Neural progenitor cell (in vitro differentiated cells): ENCODE measurements around the gene FGD3. TPM values are rescaled to one million over a fixed set of nuclear protein-coding genes. Genes with fewer than 3 reads are reported as not detected.
"Not testable (repeated sequence)": the region's sequence is repeated elsewhere in the genome, so short reads cannot be mapped to it uniquely, and the experiment has no call there.

ENCODE experiments used
- DNase-seq: peaks from one replicate; pipeline ENCODE4 v3.0.0-alpha.2; 2016; ENCODE audit warnings: low spot score
- H2AFZ ChIP-seq: fragments of 200-600 bp; sonication (generic); replicated peaks from 2 replicates; pipeline ENCODE4 v1.6.1; 2016; ENCODE audit warnings: antibody characterized with exemption
- H3F3A ChIP-seq: fragments of 200-600 bp; sonication (generic); 2 replicates; pipeline ENCODE4 v1.6.1; 2016; ENCODE audit warnings: antibody characterized with exemption, low read depth
- H3K27ac ChIP-seq: fragments of 200-600 bp; sonication (generic); 2 replicates; pipeline ENCODE4 v1.5.1; 2016; ENCODE audit warnings: mild to moderate bottlenecking
- H3K27me3 ChIP-seq: fragments of 200-600 bp; sonication (generic); 2 replicates; pipeline ENCODE4 v1.6.1; 2016; ENCODE audit warnings: mild to moderate bottlenecking, moderate library complexity
- H3K36me3 ChIP-seq: fragments of 200-600 bp; sonication (generic); 2 replicates; pipeline ENCODE4 v1.5.1; 2016
- H3K4me1 ChIP-seq: fragments of 200-600 bp; sonication (generic); 2 replicates; pipeline ENCODE4 v1.6.1; 2016; ENCODE audit warnings: mixed run types
- H3K4me2 ChIP-seq: fragments of 200-600 bp; sonication (generic); 2 replicates; pipeline ENCODE4 v1.6.1; 2016
- H3K4me3 ChIP-seq: fragments of 200-600 bp; sonication (generic); 2 replicates; pipeline ENCODE4 v1.5.1; 2016
- H3K79me2 ChIP-seq: fragments of 200-600 bp; sonication (generic); 2 replicates; pipeline ENCODE4 v1.6.1; 2016; ENCODE audit warnings: low read depth
- H3K9ac ChIP-seq: fragments of 200-600 bp; sonication (generic); 2 replicates; pipeline ENCODE4 v1.6.1; 2016
- H3K9me3 ChIP-seq: fragments of 200-600 bp; sonication (generic); 2 replicates; pipeline ENCODE4 v1.5.1; 2016; ENCODE audit warnings: low read depth
- H4K20me1 ChIP-seq: fragments of 200-600 bp; sonication (generic); 2 replicates; pipeline ENCODE4 v1.6.1; 2016; ENCODE audit warnings: low read depth
- H3K27ac Mint-ChIP-seq: 3 replicates; pipeline ENCODE4 v1.8.0; 2021; ENCODE audit warnings: mixed read lengths
- H3K27me3 Mint-ChIP-seq: 2 replicates; pipeline ENCODE4 v1.8.0; 2022; ENCODE audit warnings: low read depth, mild to moderate bottlenecking, inconsistent platforms, moderate library complexity, mixed read lengths; ENCODE audit not compliant: insufficient read depth
- H3K36me3 Mint-ChIP-seq: 3 replicates; pipeline ENCODE4 v1.8.0; 2021; ENCODE audit warnings: mixed read lengths
- H3K4me1 Mint-ChIP-seq: 3 replicates; pipeline ENCODE4 v1.8.0; 2021; ENCODE audit warnings: mixed read lengths
- H3K4me3 Mint-ChIP-seq: 3 replicates; pipeline ENCODE4 v1.8.0; 2021; ENCODE audit warnings: mild to moderate bottlenecking, moderate library complexity, mixed read lengths
- H3K9me3 Mint-ChIP-seq: 3 replicates; pipeline ENCODE4 v1.8.0; 2020; ENCODE audit warnings: mixed read lengths
- EZH2 ChIP-seq: fragments of 200-600 bp; sonication (generic); IDR thresholded peaks from 2 replicates; pipeline ENCODE4 v1.6.1; 2017; ENCODE audit warnings: antibody characterized with exemption, mild to moderate bottlenecking, moderate library complexity
- EZH2phosphoT487 ChIP-seq: fragments of 200-600 bp; sonication (generic); IDR thresholded peaks from 2 replicates; pipeline ENCODE4 v1.6.1; 2017; ENCODE audit warnings: antibody characterized with exemption
- total RNA-seq: library from RNA; depleted of rRNA; stranded (reverse); fragments of >200 nt; gene quantifications from 2 replicates; pipeline ENCODE4 v1.2.3, GENCODE V29; 2015; ENCODE audit warnings: low replicate concordance
- TF ChIP-seq, protein P1 (sequence below): fragments of 200-600 bp; sonication (generic); IDR thresholded peaks from 2 replicates; pipeline ENCODE4 v1.5.1; 2017; ENCODE audit warnings: antibody characterized with exemption, mild to moderate bottlenecking

Gene FGD3, protein sequence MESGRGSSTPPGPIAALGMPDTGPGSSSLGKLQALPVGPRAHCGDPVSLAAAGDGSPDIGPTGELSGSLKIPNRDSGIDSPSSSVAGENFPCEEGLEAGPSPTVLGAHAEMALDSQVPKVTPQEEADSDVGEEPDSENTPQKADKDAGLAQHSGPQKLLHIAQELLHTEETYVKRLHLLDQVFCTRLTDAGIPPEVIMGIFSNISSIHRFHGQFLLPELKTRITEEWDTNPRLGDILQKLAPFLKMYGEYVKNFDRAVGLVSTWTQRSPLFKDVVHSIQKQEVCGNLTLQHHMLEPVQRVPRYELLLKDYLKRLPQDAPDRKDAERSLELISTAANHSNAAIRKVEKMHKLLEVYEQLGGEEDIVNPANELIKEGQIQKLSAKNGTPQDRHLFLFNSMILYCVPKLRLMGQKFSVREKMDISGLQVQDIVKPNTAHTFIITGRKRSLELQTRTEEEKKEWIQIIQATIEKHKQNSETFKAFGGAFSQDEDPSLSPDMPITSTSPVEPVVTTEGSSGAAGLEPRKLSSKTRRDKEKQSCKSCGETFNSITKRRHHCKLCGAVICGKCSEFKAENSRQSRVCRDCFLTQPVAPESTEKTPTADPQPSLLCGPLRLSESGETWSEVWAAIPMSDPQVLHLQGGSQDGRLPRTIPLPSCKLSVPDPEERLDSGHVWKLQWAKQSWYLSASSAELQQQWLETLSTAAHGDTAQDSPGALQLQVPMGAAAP
- total RNA-seq = 0.56 and 0.68 TPM in 2 replicates

DNA sequence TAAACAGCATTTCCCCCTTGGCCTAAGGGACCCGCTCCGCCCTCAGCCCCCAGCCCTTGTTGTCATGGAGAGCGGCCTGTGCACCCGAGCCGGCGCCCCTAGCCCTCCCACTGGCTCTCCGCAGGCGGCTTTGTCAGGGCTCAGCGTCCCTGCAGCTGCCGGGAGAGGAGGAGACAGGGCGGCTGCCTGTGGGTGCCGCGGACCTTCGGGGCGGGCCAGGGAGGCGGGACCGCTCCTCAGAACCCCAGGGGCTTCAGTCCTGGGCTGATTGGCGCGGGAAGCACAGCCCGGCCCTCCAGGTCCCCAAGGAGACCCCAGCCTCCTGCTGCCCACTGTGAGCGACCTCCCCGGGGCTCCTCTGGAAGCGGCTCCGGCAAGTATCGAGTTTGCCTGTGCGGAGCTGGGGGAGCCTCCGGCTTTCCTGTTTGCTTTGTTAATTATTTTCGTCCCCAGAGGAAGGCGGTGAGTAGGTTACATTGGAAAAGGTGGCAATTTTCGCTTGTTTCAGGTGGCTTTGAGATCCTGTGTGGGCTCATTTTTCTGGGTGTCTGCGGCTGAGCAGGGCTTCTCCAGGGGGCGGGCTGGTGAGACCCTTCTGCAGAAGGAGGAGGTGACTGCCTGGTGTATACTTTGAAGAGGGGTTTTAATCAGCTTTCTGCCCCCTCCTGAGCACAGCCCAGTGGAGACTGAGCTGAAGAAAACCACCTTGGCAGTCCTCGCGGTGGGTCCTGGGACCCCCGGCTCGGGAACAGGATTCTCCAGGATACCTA, at the start of gene FGD3:
FGD3 (plus strand) TSS at position 256 of the 770 bp plus-strand sequence. CDS start 28,734 bp downstream, outside the sequence.
- H3K27ac ChIP-seq = no peak within 1 kb of the TSS
- H3K9me3 ChIP-seq = no peaks in the 10 kb centered on the region
- H2AFZ ChIP-seq = peak within 1 kb of the TSS; percentile 95
- peak within 1 kb of the TSS; percentile 77 for H3K4me3 Mint-ChIP-seq
- H3K79me2 ChIP-seq = no peaks in the 10 kb centered on the region
- H3K27me3 Mint-ChIP-seq = peaks cover 14% of the 10 kb centered on the region
- H3K4me3 ChIP-seq = peak within 1 kb of the TSS; percentile 54
- H3K27me3 ChIP-seq = no peaks in the 10 kb centered on the region
- peaks cover 15% of the 10 kb centered on the region for H3K4me1 Mint-ChIP-seq
- peaks cover 3% of the 10 kb centered on the region for H3K36me3 Mint-ChIP-seq
- no peak within 1 kb of the TSS for H3K9ac ChIP-seq
- H3K4me1 ChIP-seq = peaks cover 8% of the 10 kb centered on the region
- peak; percentile 38 for DNase-seq
- H3K9me3 Mint-ChIP-seq = peaks cover 7% of the 10 kb centered on the region
- TF ChIP-seq, protein P1, sequence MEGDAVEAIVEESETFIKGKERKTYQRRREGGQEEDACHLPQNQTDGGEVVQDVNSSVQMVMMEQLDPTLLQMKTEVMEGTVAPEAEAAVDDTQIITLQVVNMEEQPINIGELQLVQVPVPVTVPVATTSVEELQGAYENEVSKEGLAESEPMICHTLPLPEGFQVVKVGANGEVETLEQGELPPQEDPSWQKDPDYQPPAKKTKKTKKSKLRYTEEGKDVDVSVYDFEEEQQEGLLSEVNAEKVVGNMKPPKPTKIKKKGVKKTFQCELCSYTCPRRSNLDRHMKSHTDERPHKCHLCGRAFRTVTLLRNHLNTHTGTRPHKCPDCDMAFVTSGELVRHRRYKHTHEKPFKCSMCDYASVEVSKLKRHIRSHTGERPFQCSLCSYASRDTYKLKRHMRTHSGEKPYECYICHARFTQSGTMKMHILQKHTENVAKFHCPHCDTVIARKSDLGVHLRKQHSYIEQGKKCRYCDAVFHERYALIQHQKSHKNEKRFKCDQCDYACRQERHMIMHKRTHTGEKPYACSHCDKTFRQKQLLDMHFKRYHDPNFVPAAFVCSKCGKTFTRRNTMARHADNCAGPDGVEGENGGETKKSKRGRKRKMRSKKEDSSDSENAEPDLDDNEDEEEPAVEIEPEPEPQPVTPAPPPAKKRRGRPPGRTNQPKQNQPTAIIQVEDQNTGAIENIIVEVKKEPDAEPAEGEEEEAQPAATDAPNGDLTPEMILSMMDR = no peak
- TF ChIP-seq EZH2 = no peak
- no peak for TF ChIP-seq EZH2phosphoT487
- H3K27ac Mint-ChIP-seq = peak within 1 kb of the TSS; percentile 90
- peak within 1 kb of the TSS; percentile 94 for H3K4me2 ChIP-seq
- H3F3A ChIP-seq = no peaks in the 10 kb centered on the region
- no peaks in the 10 kb centered on the region for H4K20me1 ChIP-seq
- no peaks in the 10 kb centered on the region for H3K36me3 ChIP-seq

DNA sequence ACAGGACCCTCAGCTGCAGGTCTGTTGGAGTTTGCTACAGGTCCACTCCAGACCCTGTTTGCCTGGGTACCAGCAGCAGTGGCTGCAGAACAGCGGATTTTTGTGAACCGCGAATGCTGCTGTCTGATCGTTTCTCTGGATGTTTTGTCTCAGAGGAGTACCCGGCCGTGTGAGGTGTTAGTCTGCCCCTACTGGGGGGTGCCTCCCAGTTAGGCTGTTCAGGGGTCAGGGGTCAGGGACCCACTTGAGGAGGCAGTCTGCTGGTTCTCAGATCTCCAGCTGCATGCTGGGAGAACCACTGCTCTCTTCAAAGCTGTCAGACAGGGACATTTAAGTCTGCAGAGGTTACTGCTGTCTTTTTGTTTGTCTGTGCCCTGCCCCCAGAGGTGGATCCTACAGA, 42.2 kb upstream of the FGD3 start:
- H3K36me3 ChIP-seq, H3K79me2 ChIP-seq, H3K9me3 ChIP-seq, H3K27ac Mint-ChIP-seq, H3K36me3 Mint-ChIP-seq, H3K27me3 Mint-ChIP-seq, DNase-seq, H3K4me1 Mint-ChIP-seq, H3K4me1 ChIP-seq, H3K9me3 Mint-ChIP-seq, H2AFZ ChIP-seq, H4K20me1 ChIP-seq, H3K4me3 Mint-ChIP-seq, H3K9ac ChIP-seq: not testable (repeated sequence)
- Histone ChIP-seq H3K4me3 (peak overlapping the region; percentile 35), H3K27ac (peak overlapping the region; percentile 53), H3K27me3 (peaks cover 32% of the 10 kb centered on the region), H3F3A (peaks cover 13% of the 10 kb centered on the region), H3K4me2 (peak overlapping the region; percentile 62)

DNA sequence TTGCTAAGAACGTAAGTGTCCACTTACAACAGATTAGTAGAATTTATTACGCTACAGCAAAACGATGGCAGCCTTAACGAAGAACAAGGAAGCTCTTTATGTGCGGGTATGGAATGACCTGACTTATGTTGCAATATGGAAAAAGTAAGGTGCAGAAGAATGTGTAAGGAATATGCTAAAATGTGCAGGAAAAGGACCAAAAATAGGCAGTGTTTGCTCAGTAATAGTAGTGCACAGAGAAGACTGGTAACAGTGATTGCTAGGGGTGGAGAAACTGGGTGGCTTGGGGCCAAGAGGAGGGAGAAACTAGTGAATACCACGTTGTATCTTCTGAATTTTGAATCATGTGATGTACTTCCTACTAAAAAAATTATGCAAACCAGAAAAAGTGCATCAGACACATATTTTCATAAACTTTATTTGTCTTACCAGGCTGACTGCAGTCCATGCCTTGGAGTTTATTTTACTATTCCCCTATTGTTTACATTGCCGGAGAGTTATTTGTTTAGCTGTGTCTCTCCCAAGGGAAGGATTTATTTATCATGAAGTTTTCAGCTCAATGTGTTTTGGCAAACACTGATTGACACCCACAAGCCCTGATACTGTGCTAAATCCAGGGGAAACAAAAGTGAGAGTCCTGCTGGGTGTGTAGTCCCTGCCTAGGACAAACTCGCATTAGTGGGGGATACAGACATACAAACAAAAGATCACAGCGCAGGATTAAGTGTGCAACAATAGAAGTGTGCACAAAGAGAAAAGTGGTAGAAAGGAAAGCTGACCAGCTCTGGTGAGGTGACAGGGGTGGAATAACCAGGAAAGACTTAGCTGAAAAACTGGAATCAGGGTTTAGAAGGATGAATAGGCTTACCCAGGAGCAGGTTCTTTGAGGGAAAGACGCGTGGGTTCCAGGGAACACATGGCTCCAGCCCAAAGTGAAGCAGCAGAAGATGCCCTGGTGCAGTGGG, 35.5 kb upstream of the FGD3 start:
- no peaks in the 10 kb centered on the region for H3K36me3 Mint-ChIP-seq
- Histone ChIP-seq H2AFZ (no peak overlapping the region), H3K4me1 (peaks cover 17% of the 10 kb centered on the region), H3K36me3 (no peaks in the 10 kb centered on the region), H3K79me2 (no peaks in the 10 kb centered on the region), H3K4me2 (peak overlapping the region; percentile 63), H3K9ac (no peak overlapping the region), H3K9me3 (no peaks in the 10 kb centered on the region), H3K4me3 (no peak overlapping the region), H3K27ac (no peak overlapping the region), H3F3A (peaks cover 19% of the 10 kb centered on the region), H4K20me1 (peaks cover 9% of the 10 kb centered on the region), H3K27me3 (peaks cover 52% of the 10 kb centered on the region)
- peaks cover 13% of the 10 kb centered on the region for H3K27me3 Mint-ChIP-seq
- peaks cover 20% of the 10 kb centered on the region for H3K4me1 Mint-ChIP-seq
- peak; percentile 89 for DNase-seq
- TF ChIP-seq EZH2phosphoT487 = peak; percentile 99
- TF ChIP-seq, protein P1 = no peak
- peak overlapping the region; percentile 5 for H3K4me3 Mint-ChIP-seq
- H3K27ac Mint-ChIP-seq = peak overlapping the region; percentile 18
- no peaks in the 10 kb centered on the region for H3K9me3 Mint-ChIP-seq
